Prostate gland (tissue), 2 donors: ENCODE measurements around the gene APOL4. TPM values are rescaled to one million over a fixed set of nuclear protein-coding genes. Genes with fewer than 3 reads are reported as not detected.

Experiments used
- DNase-seq: peaks from one replicate; pipeline ENCODE4 v3.0.0-alpha.2; 2019; ENCODE audit warnings: low spot score
- H3K27ac ChIP-seq, 2 donors: fragments of 200-600 bp; sonication (generic); 2 replicates each; pipeline ENCODE4 v1.5.1; 2017 to 2019
- H3K27me3 ChIP-seq: fragments of 200-600 bp; sonication (generic); replicated peaks from 2 replicates; pipeline ENCODE4 v1.5.1; 2019; ENCODE audit not compliant: insufficient read depth
- H3K36me3 ChIP-seq, 2 donors: fragments of 200-600 bp; sonication (generic); 1 replicate in 1 of 2; 2 replicates in 1 of 2; pipeline versions ENCODE4 v1.5.1 to v1.8.1; 2017 to 2019
- H3K4me1 ChIP-seq: fragments of 200-600 bp; sonication (generic); replicated peaks from 2 replicates; pipeline ENCODE4 v1.5.1; 2019
- H3K4me3 ChIP-seq, 2 donors: fragments of 200-600 bp; sonication (generic); 2 replicates each; pipeline ENCODE4 v1.5.1; 2017 to 2019
- H3K9me3 ChIP-seq: fragments of 200-600 bp; sonication (generic); 2 replicates; pipeline ENCODE4 v1.5.1; 2017
- CTCF ChIP-seq, 4 experiments: fragments of 200-600 bp in 2 of 4; fragments of 450-650 bp in 2 of 4; sonication (generic) in 2 of 4; IDR thresholded peaks; 1 replicate in 3 of 4; 2 replicates in 1 of 4; pipeline ENCODE4 v1.5.1; 2016 to 2019; ENCODE audit warnings: antibody characterized with exemption in 4 of 4, mild to moderate bottlenecking in 2 of 4, moderate library complexity in 2 of 4
- POLR2A ChIP-seq: fragments of 450-650 bp; IDR thresholded peaks from one replicate; pipeline ENCODE4 v1.6.1; 2016; ENCODE audit warnings: antibody characterized with exemption, mild to moderate bottlenecking
- POLR2AphosphoS5 ChIP-seq: sonication (generic); formaldehyde crosslinking; IDR thresholded peaks from one replicate; pipeline ENCODE4 v1.6.1; 2017; ENCODE audit warnings: antibody characterized with exemption
- WGBS: methylation state at CpG from one replicate; pipeline ENCODE4 v1.1.5; 2018; 5-methylcytosine and 5-hydroxymethylcytosine counted together
- intact Hi-C: fragments of 100-400 bp; cut with DNase I; formaldehyde crosslinking; loops from one replicate; pipeline ENCODE4 v1.14.2; 2022
- total RNA-seq, 2 donors: library from RNA; depleted of rRNA; stranded (reverse); fragments of >200 nt; gene quantifications; one replicate each; pipeline ENCODE4 v1.1.0, GENCODE V29; 2016

The APOL4 gene
- total RNA-seq, 2 donors from 2014 or later, result 13.6 to 25.5 TPM

GRCh38 chr22:36143956-36144355 is 57.7 kb downstream of the APOL4 start:
- WGBS, result 80% methylated on average over 4 of the region's 4 CpGs
- Histone ChIP-seq H3K36me3 (peaks cover 0 to 3% of the 10 kb centered on the region in 2 donors), H3K27ac (no peak overlapping the region), H3K4me3 (no peak overlapping the region), H3K27me3 (no peaks in the 10 kb centered on the region), H3K4me1 (no peaks in the 10 kb centered on the region), H3K9me3 (no peaks in the 10 kb centered on the region)
- intact Hi-C loops, result loop anchor here (2.0 kb wide), 1 partner anchor 37 kb away; no protein-coding TSS in a partner anchor
- no peak for DNase-seq
- TF ChIP-seq POLR2AphosphoS5, result no peak

- no peak for DNase-seq
- intact Hi-C loops, result no loop called here
- H3K4me1 ChIP-seq, result no peaks in the 10 kb centered on the region
- no peak overlapping the region for H3K4me3 ChIP-seq
- H3K36me3 ChIP-seq, result peaks cover 0 to 3% of the 10 kb centered on the region in 2 donors
- WGBS, result 54% methylated on average over 5 of the region's 5 CpGs
- TF ChIP-seq CTCF (IDR thresholded peaks at IDR 0.05), result no peak
- TF ChIP-seq POLR2AphosphoS5, result no peak
- no peak for TF ChIP-seq POLR2A
- no peaks in the 10 kb centered on the region for H3K27me3 ChIP-seq
- no peaks in the 10 kb centered on the region for H3K9me3 ChIP-seq
- H3K27ac ChIP-seq, result no peak overlapping the region
These were observed 58.4 kb downstream of the APOL4 start for GRCh38 chr22:36143066-36143815.

GRCh38 chr22:36141481-36141880 is 60.1 kb downstream of the APOL4 start:
- 90% methylated on average over 9 of the region's 9 CpGs for WGBS
- H3K4me1 ChIP-seq, result no peaks in the 10 kb centered on the region
- no peak for DNase-seq
- H3K27me3 ChIP-seq, result no peaks in the 10 kb centered on the region
- H3K27ac ChIP-seq, result no peak overlapping the region
- TF ChIP-seq POLR2A (no peak), CTCF (IDR thresholded peaks at IDR 0.05) (no peak), POLR2AphosphoS5 (no peak)
- intact Hi-C loops, result no loop called here
- H3K36me3 ChIP-seq, result peaks cover 0 to 3% of the 10 kb centered on the region in 2 donors
- no peaks in the 10 kb centered on the region for H3K9me3 ChIP-seq
- no peak overlapping the region for H3K4me3 ChIP-seq

Other genes starting within 250 kb of the APOL4 start
- 10 to 100 TPM; 59.8 to 79.4 TPM for gene RBFOX2, start 173.0 kb downstream of the APOL4 start, total RNA-seq
- gene APOL3, start 41.1 kb downstream of the APOL4 start, total RNA-seq, result 10 to 100 TPM; 18.8 to 32.2 TPM
- gene APOL2, start 37.7 kb upstream of the APOL4 start, total RNA-seq, result 10 to 100 TPM; 35.2 to 64.1 TPM
- gene APOL1, start 51.3 kb upstream of the APOL4 start, total RNA-seq, result 10 to 100 TPM; 19.6 to 22.9 TPM
- gene MYH9, start 186.2 kb upstream of the APOL4 start, total RNA-seq, result 100 to 1,000 TPM; 295 to 329 TPM